ENCODE data around the gene ZNF23.
A peak's percentile ranks its signal among the peaks of the same experiment; 100 is the strongest.

The ZNF23 gene

GRCh38 chr16:71489122-71489521 is 27.1 kb upstream of the ZNF23 start, which contains the start of gene ZNF19:
Gene ZNF19, minus strand, starts transcription at chr16:71489324. Its CDS starts 7,210 bp downstream, at chr16:71482114.
- ChIA-PET CTCF (no interaction called here), POLR2A (ENCODE audit: low non-redundant PET) (no interaction called here)
- H3K27ac ChIP-seq: no peak within 1 kb of the TSS
- no peak for TF ChIP-seq CTCF (conservative IDR thresholded peaks at IDR 0.05; ENCODE audit: low read depth)
- DNase-seq (ENCODE audit: low spot score): no peak

GRCh38 chr16:71484006-71484893 is 22.2 kb upstream of the ZNF23 start:
- no peak for TF ChIP-seq CTCF (conservative IDR thresholded peaks at IDR 0.05; ENCODE audit: low read depth)
- peak overlapping the region; percentile 83 for H3K27ac ChIP-seq
- ChIA-PET CTCF (interaction anchor here (1.1 to 1.3 kb wide), 2 partner anchors 22 to 127 kb away, joined by 3 to 5 read pairs; partner anchors contain the start of gene ZNF23), POLR2A (ENCODE audit: low non-redundant PET) (interaction anchor here (0.7 to 1.5 kb wide), 2 partner anchors 20 to 22 kb away, joined by 3 to 7 read pairs; partner anchors contain the start of gene ZNF23)
- peak; percentile 83 for DNase-seq (ENCODE audit: low spot score)

- no peak for TF ChIP-seq CTCF (conservative IDR thresholded peaks at IDR 0.05; ENCODE audit: low read depth)
- DNase-seq (ENCODE audit: low spot score): no peak
- no peak overlapping the region for H3K27ac ChIP-seq
- ChIA-PET POLR2A (ENCODE audit: low non-redundant PET) (no interaction called here), CTCF (no interaction called here)
Observed at GRCh38 chr16:71482569-71482968, 20.5 kb upstream of the ZNF23 start.

- no peak for DNase-seq (ENCODE audit: low spot score)
- H3K27ac ChIP-seq: no peak overlapping the region
- no peak for TF ChIP-seq CTCF (conservative IDR thresholded peaks at IDR 0.05; ENCODE audit: low read depth)
- CTCF ChIA-PET: no interaction called here
- POLR2A ChIA-PET (ENCODE audit: low non-redundant PET): no interaction called here
Observed at GRCh38 chr16:71480956-71481355, 18.9 kb upstream of the ZNF23 start.

- no peak for DNase-seq (ENCODE audit: low spot score)
- ChIA-PET CTCF (no interaction called here), POLR2A (ENCODE audit: low non-redundant PET) (no interaction called here)
- no peak for TF ChIP-seq CTCF (conservative IDR thresholded peaks at IDR 0.05; ENCODE audit: low read depth)
- no peak overlapping the region for H3K27ac ChIP-seq
Observed at GRCh38 chr16:71479420-71479819, 17.4 kb upstream of the ZNF23 start.

- ChIA-PET CTCF (interaction anchor here (0.6 kb wide), 1 partner anchor 789 kb away, joined by 3 read pairs; no protein-coding TSS in a partner anchor), POLR2A (ENCODE audit: low non-redundant PET) (no interaction called here)
- TF ChIP-seq CTCF (conservative IDR thresholded peaks at IDR 0.05; ENCODE audit: low read depth): no peak
- H3K27ac ChIP-seq: no peak overlapping the region
- no peak for DNase-seq (ENCODE audit: low spot score)
Observed at GRCh38 chr16:71476457-71477124, 14.5 kb upstream of the ZNF23 start.
